CD14-positive monocyte (primary cell): ENCODE data around the gene DYNC1H1. TPM values are rescaled to one million over a fixed set of nuclear protein-coding genes. Genes with fewer than 3 reads are reported as not detected.

ENCODE experiments used
- DNase-seq, 3 donors: peaks; one replicate each; pipeline ENCODE4 v3.0.0-alpha.2; 2011 to 2022
- H2AFZ ChIP-seq: 2 replicates; pipeline ENCODE4 v1.6.0; 2012; ENCODE audit warnings: mild to moderate bottlenecking, low read depth, low read length, inconsistent platforms; ENCODE audit not compliant: insufficient read depth, poor library complexity, severe bottlenecking
- H3K27ac ChIP-seq, 2 donors: 1 replicate in 1 of 2; 2 replicates in 1 of 2; pipeline ENCODE4 v1.5.1; 2012 to 2013; ENCODE audit warnings: low read length in 2 of 2, control low read depth in 1 of 2, inconsistent platforms in 1 of 2, low read depth in 1 of 2, mild to moderate bottlenecking in 1 of 2
- H3K27me3 ChIP-seq, 2 donors: one replicate each; pipeline versions ENCODE4 v1.6.0 to v1.6.1; 2011 to 2013; ENCODE audit warnings: low read length in 2 of 2; ENCODE audit not compliant: control insufficient read depth in 2 of 2, insufficient read depth in 2 of 2
- H3K36me3 ChIP-seq, 2 donors: replicated peaks in 1 of 2; 1 replicate in 1 of 2; 2 replicates in 1 of 2; pipeline versions ENCODE4 v1.5.1 to v1.6.1; 2012 to 2013; ENCODE audit warnings: low read length in 2 of 2, control low read depth in 1 of 2, inconsistent platforms in 1 of 2, mild to moderate bottlenecking in 1 of 2; ENCODE audit not compliant: insufficient read depth in 2 of 2, control insufficient read depth in 1 of 2
- H3K4me1 ChIP-seq, 2 donors: 1 replicate in 1 of 2; 2 replicates in 1 of 2; pipeline versions ENCODE4 v1.5.1 to v1.6.1; 2012 to 2013; ENCODE audit warnings: low read length in 2 of 2, control low read depth in 1 of 2, inconsistent platforms in 1 of 2, mild to moderate bottlenecking in 1 of 2, moderate library complexity in 1 of 2; ENCODE audit not compliant: insufficient read depth in 2 of 2, control insufficient read depth in 1 of 2
- H3K4me2 ChIP-seq: replicated peaks from 2 replicates; pipeline ENCODE3; 2012; ENCODE audit warnings: low read length, moderate library complexity, mild to moderate bottlenecking; ENCODE audit not compliant: poor library complexity, severe bottlenecking; ENCODE audit errors: extremely low read depth
- H3K4me3 ChIP-seq, 3 experiments: fragments of 200-600 bp in 1 of 3; sonication (generic) in 1 of 3; replicated peaks in 1 of 3; 1 replicate in 2 of 3; 2 replicates in 1 of 3; pipeline ENCODE4 v1.5.1; 2011 to 2013; ENCODE audit warnings: low read length in 3 of 3, mild to moderate bottlenecking in 3 of 3, control low read depth in 2 of 3, low read depth in 2 of 3, inconsistent platforms in 1 of 3, moderate library complexity in 1 of 3
- H3K79me2 ChIP-seq: 2 replicates; pipeline ENCODE4 v1.6.0; 2012; ENCODE audit warnings: mild to moderate bottlenecking, control low read depth, inconsistent platforms, low read length, moderate library complexity; ENCODE audit not compliant: insufficient read depth
- H3K9ac ChIP-seq: 2 replicates; pipeline ENCODE4 v1.6.0; 2017; ENCODE audit warnings: low read length, mild to moderate bottlenecking; ENCODE audit not compliant: insufficient read depth, poor library complexity, severe bottlenecking
- H3K9me3 ChIP-seq, 2 donors: replicated peaks in 1 of 2; 1 replicate in 1 of 2; 2 replicates in 1 of 2; pipeline versions ENCODE4 v1.5.1 to v1.6.1; 2012 to 2013; ENCODE audit warnings: low read length in 2 of 2, control low read depth in 1 of 2; ENCODE audit not compliant: control insufficient read depth in 1 of 2, insufficient read depth in 1 of 2
- H4K20me1 ChIP-seq: 2 replicates; pipeline ENCODE4 v1.6.0; 2012; ENCODE audit warnings: mild to moderate bottlenecking, low read length, control low read depth, moderate library complexity; ENCODE audit not compliant: insufficient read depth
- H3K27ac Mint-ChIP-seq, 7 donors: one replicate each; pipeline ENCODE4 v1.8.0; 2020; ENCODE audit warnings: mild to moderate bottlenecking in 7 of 7, mixed read lengths in 7 of 7, moderate library complexity in 6 of 7, inconsistent platforms in 2 of 7
- H3K27me3 Mint-ChIP-seq, 3 donors: one replicate each; pipeline ENCODE4 v1.8.0; 2021 to 2022; ENCODE audit warnings: low read depth in 3 of 3, mild to moderate bottlenecking in 3 of 3, mixed read lengths in 3 of 3, moderate library complexity in 3 of 3, inconsistent platforms in 1 of 3
- H3K36me3 Mint-ChIP-seq, 2 donors: one replicate each; pipeline ENCODE4 v1.8.0; 2020; ENCODE audit warnings: mixed read lengths in 2 of 2, inconsistent platforms in 1 of 2, mild to moderate bottlenecking in 1 of 2
- H3K4me1 Mint-ChIP-seq: one replicate; pipeline ENCODE4 v1.8.0; 2020; ENCODE audit warnings: mild to moderate bottlenecking, mixed read lengths
- H3K4me3 Mint-ChIP-seq, 2 donors: one replicate each; pipeline ENCODE4 v1.8.0; 2020; ENCODE audit warnings: mild to moderate bottlenecking in 2 of 2, mixed read lengths in 2 of 2, moderate library complexity in 1 of 2
- H3K9me3 Mint-ChIP-seq, 7 donors: one replicate each; pipeline ENCODE4 v1.8.0; 2020 to 2022; ENCODE audit warnings: mixed read lengths in 7 of 7, mild to moderate bottlenecking in 6 of 7, moderate library complexity in 6 of 7, inconsistent platforms in 2 of 7
- WGBS: methylation state at CpG from one replicate; pipeline ENCODE4 v1.1.5; 2013; ENCODE audit warnings: missing lambda C conversion rate; ENCODE audit not compliant: insufficient coverage; 5-methylcytosine and 5-hydroxymethylcytosine counted together
- intact Hi-C, 2 donors: fragments of 100-400 bp; cut with micrococcal nuclease; formaldehyde crosslinking; loops; one replicate each; pipeline versions ENCODE4 v1.15.0 to v1.15.1; 2023
- polyA plus RNA-seq, 3 donors: library from polyadenylated mRNA; depleted of rRNA in 1 of 3; unstranded in 2 of 3; stranded (reverse) in 1 of 3; fragments of 300-500 nt in 2 of 3; fragments of >200 nt in 1 of 3; fragmentation: Illumina TruSeq in 2 of 3; gene quantifications; 1 replicate in 2 of 3; 2 replicates in 1 of 3; pipeline ENCODE4 v1.2.3, GENCODE V29; 2012 to 2021
- TF ChIP-seq, protein P1 (sequence below): fragments of 200-600 bp; IDR thresholded peaks from one replicate; pipeline ENCODE4 v1.8.0; 2022; ENCODE audit warnings: antibody characterized with exemption, mild to moderate bottlenecking

DYNC1H1 gene
- polyA plus RNA-seq, 3 donors = 14.7 to 87.3 (median 23.6) TPM

DNA sequence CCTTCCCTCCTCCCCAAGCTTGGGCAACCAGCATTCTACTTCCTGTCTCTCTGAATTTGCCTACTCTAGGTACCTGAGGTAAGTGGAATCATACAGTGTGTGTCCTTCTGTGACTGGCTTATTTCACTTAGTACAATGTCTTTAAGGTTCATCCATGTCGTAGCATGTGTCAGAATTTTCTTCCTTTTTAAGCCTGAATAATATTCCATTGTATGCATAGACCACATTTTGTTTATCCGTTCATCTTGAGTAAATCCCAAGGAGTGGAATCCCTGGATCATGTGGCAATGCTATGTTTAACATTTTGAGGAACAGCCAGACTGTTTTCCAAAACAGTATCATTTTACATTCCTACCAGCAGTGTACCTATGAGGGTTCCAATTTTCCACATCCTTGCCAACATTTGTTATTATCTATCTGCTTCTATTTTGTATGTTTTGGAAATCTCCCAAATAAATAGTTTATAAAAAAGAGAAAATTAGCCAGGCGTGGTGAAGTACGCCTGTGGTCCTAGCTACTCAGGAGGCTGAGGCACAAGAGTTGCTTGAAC, 110.1 kb downstream of the DYNC1H1 start:
- peaks cover 11% of the 10 kb centered on the region for H3K4me1 Mint-ChIP-seq
- no peak overlapping the region for H3K27ac Mint-ChIP-seq
- Histone ChIP-seq H3K36me3 (peaks cover 2 to 15% of the 10 kb centered on the region in 2 donors), H3K9me3 (no peaks in the 10 kb centered on the region), H3K27ac (no peak overlapping the region), H2AFZ (no peak overlapping the region), H3K27me3 (no peaks in the 10 kb centered on the region), H3K79me2 (no peaks in the 10 kb centered on the region), H3K4me3 (no peak overlapping the region), H3K4me2 (no peak overlapping the region), H3K4me1 (peaks cover 0 to 3% of the 10 kb centered on the region in 2 donors), H3K9ac (no peak overlapping the region), H4K20me1 (peaks cover 2% of the 10 kb centered on the region)
- TF ChIP-seq, protein P1, sequence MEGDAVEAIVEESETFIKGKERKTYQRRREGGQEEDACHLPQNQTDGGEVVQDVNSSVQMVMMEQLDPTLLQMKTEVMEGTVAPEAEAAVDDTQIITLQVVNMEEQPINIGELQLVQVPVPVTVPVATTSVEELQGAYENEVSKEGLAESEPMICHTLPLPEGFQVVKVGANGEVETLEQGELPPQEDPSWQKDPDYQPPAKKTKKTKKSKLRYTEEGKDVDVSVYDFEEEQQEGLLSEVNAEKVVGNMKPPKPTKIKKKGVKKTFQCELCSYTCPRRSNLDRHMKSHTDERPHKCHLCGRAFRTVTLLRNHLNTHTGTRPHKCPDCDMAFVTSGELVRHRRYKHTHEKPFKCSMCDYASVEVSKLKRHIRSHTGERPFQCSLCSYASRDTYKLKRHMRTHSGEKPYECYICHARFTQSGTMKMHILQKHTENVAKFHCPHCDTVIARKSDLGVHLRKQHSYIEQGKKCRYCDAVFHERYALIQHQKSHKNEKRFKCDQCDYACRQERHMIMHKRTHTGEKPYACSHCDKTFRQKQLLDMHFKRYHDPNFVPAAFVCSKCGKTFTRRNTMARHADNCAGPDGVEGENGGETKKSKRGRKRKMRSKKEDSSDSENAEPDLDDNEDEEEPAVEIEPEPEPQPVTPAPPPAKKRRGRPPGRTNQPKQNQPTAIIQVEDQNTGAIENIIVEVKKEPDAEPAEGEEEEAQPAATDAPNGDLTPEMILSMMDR = no peak
- DNase-seq = no peak
- intact Hi-C loops = no loop called here
- no peak overlapping the region for H3K4me3 Mint-ChIP-seq
- peaks cover 0 to 1% (median 0%) of the 10 kb centered on the region in 3 donors for H3K27me3 Mint-ChIP-seq
- peaks cover 9 to 15% of the 10 kb centered on the region in 2 donors for H3K36me3 Mint-ChIP-seq
- WGBS = 94% methylated on average over 3 of the region's 4 CpGs
- peaks cover 0 to 2% (median 0%) of the 10 kb centered on the region in 7 donors for H3K9me3 Mint-ChIP-seq

DNA sequence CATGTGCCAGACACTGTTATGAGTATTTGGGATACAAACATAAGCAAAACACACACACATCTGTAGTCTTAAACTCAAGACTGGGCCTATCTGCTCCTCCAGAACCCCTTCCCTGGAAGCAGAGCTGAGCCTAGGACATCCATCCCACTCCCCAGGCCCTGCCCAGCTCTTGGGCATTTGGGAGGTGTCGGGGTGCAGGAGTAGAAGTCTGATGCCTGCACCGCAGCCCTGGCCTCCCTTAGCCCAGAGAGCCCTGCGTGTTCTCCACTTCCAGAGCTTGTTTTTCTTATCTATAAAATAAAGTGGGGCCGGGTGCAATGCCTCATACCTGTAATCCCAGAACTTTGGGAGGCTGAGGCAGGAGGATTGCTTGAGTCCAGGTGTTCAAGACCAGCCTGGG, 110.8 kb downstream of the DYNC1H1 start:
- intact Hi-C loops = no loop called here
- no peak for DNase-seq
- WGBS = 100% methylated on average over 1 of the region's 4 CpGs

More for the DNA sequence above, 110.8 kb downstream of the DYNC1H1 start:
- Histone ChIP-seq H3K27ac (no peak overlapping the region), H3K27me3 (no peaks in the 10 kb centered on the region), H3K9me3 (no peaks in the 10 kb centered on the region), H2AFZ (no peak overlapping the region), H3K79me2 (no peaks in the 10 kb centered on the region), H3K4me2 (no peak overlapping the region), H4K20me1 (peaks cover 8% of the 10 kb centered on the region), H3K9ac (no peak overlapping the region), H3K36me3 (peaks cover 8 to 22% of the 10 kb centered on the region in 2 donors), H3K4me1 (peaks cover 0 to 3% of the 10 kb centered on the region in 2 donors), H3K4me3 (no peak overlapping the region)
- Mint-ChIP-seq H3K9me3 (peaks cover 0 to 2% (median 0%) of the 10 kb centered on the region in 7 donors), H3K4me1 (peaks cover 11% of the 10 kb centered on the region), H3K36me3 (peaks cover 16 to 22% of the 10 kb centered on the region in 2 donors), H3K27ac (no peak overlapping the region), H3K27me3 (peaks cover 0 to 1% (median 0%) of the 10 kb centered on the region in 3 donors), H3K4me3 (no peak overlapping the region)
- TF ChIP-seq, protein P1 = no peak
